PC-3 (cell line): Measurements from ENCODE around the gene MCM7. TPM values are rescaled to one million over a fixed set of nuclear protein-coding genes. Genes with fewer than 3 reads are reported as not detected.

Source experiments
- ATAC-seq: fragments of 200-7000 bp; cut with Tn5 transposase; 2 replicates; pipeline ENCODE4 v1.9.1; 2020; ENCODE audit warnings: mild to moderate bottlenecking, moderate library complexity
- BruUV-seq: library from RNA; stranded (reverse); fragments of 400-500 nt; replicated peaks from 2 replicates; lab custom pipeline; 2021; lab: Mats Ljungman, UMichigan
- CTCF ChIA-PET: fragments of 300-600 bp; sonication (Branson Sonifier 250); formaldehyde crosslinking; loops from one replicate; lab custom pipeline; 2022; ENCODE audit warnings: antibody characterized with exemption; lab: Charles Lee
- POLR2A ChIA-PET: fragments of 300-600 bp; sonication (Branson Sonifier 250); formaldehyde crosslinking; loops from one replicate; lab custom pipeline; 2022; ENCODE audit warnings: antibody characterized with exemption; ENCODE audit not compliant: unreplicated experiment; lab: Charles Lee
- DNase-seq: peaks from one replicate; pipeline ENCODE4 v3.0.0-alpha.2; 2015
- H2AFZ ChIP-seq: fragments of 300-600 bp; sonication (generic); 2 replicates; pipeline ENCODE4 v1.6.0; 2016; ENCODE audit warnings: antibody characterized with exemption, low read length
- H3F3A ChIP-seq: fragments of 300-600 bp; sonication (generic); one replicate; pipeline ENCODE4 v1.6.0; 2017; ENCODE audit warnings: antibody characterized with exemption, low read length, control low read depth, mild to moderate bottlenecking; ENCODE audit not compliant: unreplicated experiment
- H3K27ac ChIP-seq: fragments of 300-600 bp; sonication (generic); 2 replicates; pipeline ENCODE4 v1.5.1; 2016; ENCODE audit warnings: mild to moderate bottlenecking, low read length
- H3K27me3 ChIP-seq: fragments of 300-600 bp; sonication (generic); 2 replicates; pipeline ENCODE4 v1.6.1; 2016; ENCODE audit warnings: low read length, mixed read lengths
- H3K36me3 ChIP-seq: fragments of 300-600 bp; sonication (generic); 2 replicates; pipeline ENCODE4 v1.6.1; 2016; ENCODE audit warnings: low read depth, mixed run types, low read length, mixed read lengths
- H3K4me1 ChIP-seq: fragments of 300-600 bp; sonication (generic); 2 replicates; pipeline ENCODE4 v1.5.1; 2016; ENCODE audit warnings: low read length; ENCODE audit not compliant: insufficient read depth
- H3K4me2 ChIP-seq: fragments of 300-600 bp; sonication (generic); 2 replicates; pipeline ENCODE4 v1.6.0; 2016; ENCODE audit warnings: low read length
- H3K4me3 ChIP-seq: fragments of 300-600 bp; sonication (generic); 2 replicates; pipeline ENCODE4 v1.5.1; 2016; ENCODE audit warnings: mild to moderate bottlenecking, low read length, mixed read lengths
- H3K79me2 ChIP-seq: fragments of 300-600 bp; sonication (generic); 2 replicates; pipeline ENCODE4 v1.6.1; 2017; ENCODE audit warnings: low read length, mixed read lengths
- H3K9ac ChIP-seq: fragments of 300-600 bp; sonication (generic); 2 replicates; pipeline ENCODE4 v1.6.0; 2016; ENCODE audit warnings: mild to moderate bottlenecking, low read length
- H3K9me2 ChIP-seq: fragments of 300-600 bp; sonication (generic); replicated peaks from 2 replicates; pipeline ENCODE4 v1.6.1; 2016; ENCODE audit warnings: mixed run types, low read length, mixed read lengths
- H3K9me3 ChIP-seq: fragments of 300-600 bp; sonication (generic); 2 replicates; pipeline ENCODE4 v1.6.1; 2016; ENCODE audit warnings: low read length, mixed read lengths
- H4K20me1 ChIP-seq: fragments of 300-600 bp; sonication (generic); 2 replicates; pipeline ENCODE4 v1.6.1; 2016; ENCODE audit warnings: low read length, mixed read lengths
- EZH2 ChIP-seq: fragments of 300-600 bp; sonication (generic); IDR thresholded peaks from one replicate; pipeline ENCODE4 v1.6.1; 2017; ENCODE audit warnings: antibody characterized with exemption, mild to moderate bottlenecking, low read length; ENCODE audit not compliant: unreplicated experiment
- EZH2phosphoT487 ChIP-seq: fragments of 300-600 bp; sonication (generic); IDR thresholded peaks from 2 replicates; pipeline ENCODE4 v1.6.1; 2018; ENCODE audit warnings: mild to moderate bottlenecking, antibody characterized with exemption, low read length, borderline replicate concordance
- intact Hi-C: fragments of 100-400 bp; cut with micrococcal nuclease; formaldehyde crosslinking; loops from 2 replicates; pipeline ENCODE4 v1.9.0; 2023
- total RNA-seq: library from RNA; depleted of rRNA; stranded (reverse); fragments of >200 nt; gene quantifications from 2 replicates; pipeline ENCODE4 v1.2.3, GENCODE V29; 2014
- TF ChIP-seq, protein P1 (sequence below): fragments of 300-600 bp; sonication (generic); conservative IDR thresholded peaks from 2 replicates; pipeline ENCODE4 v1.5.1; 2017; ENCODE audit warnings: antibody characterized with exemption, low read depth, mild to moderate bottlenecking, low read length

MCM7 gene
- total RNA-seq, 1 experiment from 2014 or later: 208 TPM

DNA sequence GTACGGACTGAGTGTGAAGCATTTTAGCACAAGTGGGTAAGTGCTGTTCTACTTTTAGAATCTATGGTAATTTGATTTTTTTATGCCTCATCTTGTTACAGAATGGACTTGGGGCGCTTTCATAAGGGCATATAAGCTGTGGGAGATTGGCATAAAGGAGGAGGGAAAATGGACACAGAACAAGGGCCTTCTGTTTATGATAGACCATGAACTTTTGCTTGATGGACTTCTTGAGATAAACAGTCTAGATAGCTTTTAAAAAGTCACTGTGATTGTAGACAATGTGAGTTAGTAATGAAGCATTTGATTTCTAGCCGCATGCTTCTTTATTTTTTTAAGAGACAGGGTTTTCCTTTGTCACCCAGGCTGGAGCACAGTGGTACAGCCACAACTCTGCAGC, 49.6 kb downstream of the MCM7 start:
- CTCF ChIA-PET: interaction anchor here (1.5 kb wide), 1 partner anchor 58 kb away, joined by 3 read pairs; no protein-coding TSS in a partner anchor
- Histone ChIP-seq H3K36me3 (no peaks in the 10 kb centered on the region), H3K4me1 (peaks cover 13% of the 10 kb centered on the region), H3K4me2 (no peak overlapping the region), H3K9me2 (no peaks in the 10 kb centered on the region), H4K20me1 (no peaks in the 10 kb centered on the region), H3K9me3 (no peaks in the 10 kb centered on the region), H2AFZ (no peak overlapping the region), H3K27ac (no peak overlapping the region), H3F3A (no peaks in the 10 kb centered on the region), H3K9ac (no peak overlapping the region), H3K4me3 (no peak overlapping the region), H3K79me2 (peaks cover 4% of the 10 kb centered on the region; the same call in 1 of the 2 replicates), H3K27me3 (no peaks in the 10 kb centered on the region)
- TF ChIP-seq EZH2: no peak
- TF ChIP-seq, protein P1, sequence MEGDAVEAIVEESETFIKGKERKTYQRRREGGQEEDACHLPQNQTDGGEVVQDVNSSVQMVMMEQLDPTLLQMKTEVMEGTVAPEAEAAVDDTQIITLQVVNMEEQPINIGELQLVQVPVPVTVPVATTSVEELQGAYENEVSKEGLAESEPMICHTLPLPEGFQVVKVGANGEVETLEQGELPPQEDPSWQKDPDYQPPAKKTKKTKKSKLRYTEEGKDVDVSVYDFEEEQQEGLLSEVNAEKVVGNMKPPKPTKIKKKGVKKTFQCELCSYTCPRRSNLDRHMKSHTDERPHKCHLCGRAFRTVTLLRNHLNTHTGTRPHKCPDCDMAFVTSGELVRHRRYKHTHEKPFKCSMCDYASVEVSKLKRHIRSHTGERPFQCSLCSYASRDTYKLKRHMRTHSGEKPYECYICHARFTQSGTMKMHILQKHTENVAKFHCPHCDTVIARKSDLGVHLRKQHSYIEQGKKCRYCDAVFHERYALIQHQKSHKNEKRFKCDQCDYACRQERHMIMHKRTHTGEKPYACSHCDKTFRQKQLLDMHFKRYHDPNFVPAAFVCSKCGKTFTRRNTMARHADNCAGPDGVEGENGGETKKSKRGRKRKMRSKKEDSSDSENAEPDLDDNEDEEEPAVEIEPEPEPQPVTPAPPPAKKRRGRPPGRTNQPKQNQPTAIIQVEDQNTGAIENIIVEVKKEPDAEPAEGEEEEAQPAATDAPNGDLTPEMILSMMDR: no peak
- no peak for TF ChIP-seq EZH2phosphoT487
- BruUV-seq: no TSS peak
- POLR2A ChIA-PET: no interaction called here
- intact Hi-C loops: no loop called here
- DNase-seq: no peak
- no peak for ATAC-seq

DNA sequence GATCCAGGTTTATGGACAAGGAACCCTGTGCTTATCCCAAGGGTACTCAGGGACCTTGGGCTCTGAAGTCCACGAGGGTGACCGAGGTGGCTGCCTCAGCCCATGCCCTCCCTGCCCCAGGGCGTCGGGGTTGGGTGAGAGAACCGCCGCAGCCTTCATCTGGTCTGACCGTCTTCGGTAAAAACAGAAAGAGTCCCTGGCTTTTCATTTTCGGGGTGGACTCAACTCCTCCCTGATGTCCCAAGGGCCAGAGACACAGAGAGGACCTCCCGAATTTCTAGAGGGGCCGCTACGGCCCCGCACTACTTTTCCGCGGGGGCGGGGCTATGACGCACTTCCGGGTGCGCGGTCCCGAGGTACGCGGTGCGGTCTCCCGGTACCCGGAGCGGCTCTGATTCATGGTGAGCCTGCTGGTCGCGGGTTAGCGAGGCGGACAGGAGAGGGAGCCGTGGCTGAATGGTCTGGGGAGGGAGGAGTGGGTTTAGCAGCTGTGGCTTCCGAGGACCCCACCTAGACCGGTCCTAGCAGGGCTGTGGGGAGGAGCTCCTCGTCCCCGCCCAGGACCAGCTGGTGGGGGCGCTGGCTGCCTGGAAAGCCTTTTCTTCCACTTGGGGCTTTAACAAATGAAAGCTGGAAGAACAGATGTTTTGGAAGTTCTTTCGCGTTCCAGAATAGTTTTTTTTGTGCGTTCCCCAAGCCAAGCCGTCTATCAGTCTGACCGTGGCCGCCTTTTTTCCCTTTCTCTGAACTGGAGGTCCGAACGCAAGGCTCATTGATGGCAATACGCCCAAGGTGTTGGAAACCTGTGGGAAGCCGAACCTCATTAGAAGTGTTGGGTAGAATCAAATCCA, 51.5 kb downstream of the MCM7 start, which contains the start of gene ZSCAN21:
Gene ZSCAN21, plus strand, starts transcription at position 334 of the 851 bp plus-strand sequence. CDS start 7,233 bp downstream, outside the sequence.
- Histone ChIP-seq H3F3A (no peaks in the 10 kb centered on the region), H3K9me3 (no peaks in the 10 kb centered on the region), H4K20me1 (no peaks in the 10 kb centered on the region), H3K4me3 (peak within 1 kb of the TSS; percentile 85), H3K4me1 (peaks cover 13% of the 10 kb centered on the region), H3K9me2 (no peaks in the 10 kb centered on the region), H3K36me3 (no peaks in the 10 kb centered on the region), H3K79me2 (peaks cover 4% of the 10 kb centered on the region; the same call in 1 of the 2 replicates), H2AFZ (peak within 1 kb of the TSS; percentile 96), H3K9ac (peak within 1 kb of the TSS; percentile 86), H3K4me2 (peak within 1 kb of the TSS; percentile 85), H3K27ac (peak within 1 kb of the TSS; percentile 52), H3K27me3 (no peaks in the 10 kb centered on the region)
- POLR2A ChIA-PET: interaction anchor here (0.6 kb wide), 1 partner anchor 46 kb away, joined by 7 read pairs; no protein-coding TSS in a partner anchor
- CTCF ChIA-PET: interaction anchor here (0.7 kb wide), 1 partner anchor 56 kb away, joined by 8 read pairs; no protein-coding TSS in a partner anchor
- no peak for TF ChIP-seq EZH2phosphoT487
- TF ChIP-seq, protein P1: peak; percentile 31; the same call in 1 of the 2 replicates
- TF ChIP-seq EZH2: no peak
- intact Hi-C loops: loop anchor here (1.0 to 2.0 kb wide), 3 partner anchors 34 to 131 kb away; partner anchors contain the start of genes TRIM4 and ZKSCAN1
- DNase-seq (peak; percentile 64), ATAC-seq (peak; percentile 77)
- BruUV-seq: TSS peak; percentile 86
